8988T (cell line): ENCODE data around the gene CCM2.

ENCODE experiments used
- DNase-seq: peaks from one replicate; pipeline ENCODE4 v3.0.0; 2011

Gene CCM2

DNA sequence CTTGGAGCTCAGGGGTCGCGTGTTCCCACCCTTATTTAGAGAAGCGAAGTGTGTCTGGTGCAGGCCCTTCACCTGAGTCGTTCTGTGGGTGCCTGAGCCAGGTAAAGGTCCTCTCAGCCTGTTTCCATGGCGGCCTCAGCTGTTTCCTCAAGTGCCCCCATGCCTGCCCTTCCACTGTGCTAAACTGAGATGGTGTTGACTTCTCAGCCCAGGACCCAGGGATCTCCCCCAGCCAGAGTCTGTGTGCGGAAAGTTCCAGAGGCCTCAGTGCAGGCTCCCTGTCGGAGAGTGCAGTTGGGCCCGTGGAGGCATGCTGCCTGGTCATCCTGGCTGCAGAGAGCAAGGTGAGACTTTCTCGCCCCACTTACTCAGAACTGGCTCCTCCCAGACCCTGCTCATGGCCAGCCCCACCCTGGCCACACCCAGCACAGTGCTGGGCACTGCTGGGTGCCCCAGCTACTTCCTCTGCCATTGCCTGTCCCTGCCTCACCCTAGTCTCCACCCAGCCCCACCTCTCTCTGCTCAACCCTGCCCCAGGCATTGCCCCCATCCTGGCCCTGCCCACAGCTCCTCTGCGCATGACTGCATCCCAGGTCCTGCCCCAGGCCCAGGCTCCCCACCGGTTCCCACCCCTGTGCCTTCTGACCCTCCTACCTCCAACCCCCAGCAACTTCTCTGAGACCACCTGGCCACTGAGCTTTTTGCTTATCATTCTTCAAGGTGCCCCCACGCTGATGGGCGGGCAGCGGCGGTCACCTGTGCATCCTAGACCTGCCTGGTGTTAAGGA lies 68.4 kb downstream of the CCM2 start:
- no peak for DNase-seq

DNA sequence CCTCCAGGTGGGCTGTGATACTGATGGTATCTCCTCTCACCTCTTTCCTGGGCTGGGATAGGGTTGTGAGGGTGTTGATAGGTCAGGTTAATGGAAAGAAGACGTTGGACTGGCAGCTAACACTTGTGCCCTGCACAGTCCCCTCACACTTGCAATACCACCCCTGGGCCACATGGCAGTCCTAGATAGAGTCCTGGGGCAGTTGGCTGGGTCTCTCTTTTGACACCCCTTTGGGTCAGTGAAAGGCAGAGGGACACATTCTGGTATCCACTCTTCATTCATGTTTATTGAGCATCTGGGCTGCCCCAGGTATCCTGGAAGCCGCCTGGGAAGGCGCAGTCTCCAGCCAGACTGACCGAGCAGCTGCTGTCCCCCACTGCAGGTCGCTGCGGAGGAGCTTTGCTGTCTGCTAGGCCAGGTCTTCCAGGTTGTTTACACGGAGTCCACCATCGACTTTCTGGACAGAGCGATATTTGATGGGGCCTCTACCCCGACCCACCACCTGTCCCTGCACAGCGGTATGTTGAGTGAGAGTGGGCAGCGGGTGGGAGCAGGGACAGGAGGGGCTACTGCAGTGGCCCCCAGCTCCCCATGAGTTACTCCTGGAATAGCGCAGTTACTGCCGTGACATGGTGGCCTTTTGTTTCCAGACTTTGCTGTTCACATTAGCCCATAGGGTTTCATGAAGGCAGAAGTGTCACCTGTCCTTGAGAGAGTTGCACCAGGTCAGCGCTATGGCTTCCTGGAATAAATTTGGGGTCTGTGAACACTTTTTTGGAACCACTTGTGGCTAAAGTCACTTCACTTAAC lies 69.6 kb downstream of the CCM2 start:
- no peak for DNase-seq

- DNase-seq, result no peak
Measured at GRCh38 chr7:45070254-45070642, 70.2 kb downstream of the CCM2 start.

- no peak for DNase-seq
Measured at GRCh38 chr7:45071528-45071927, 71.5 kb downstream of the CCM2 start.

DNA sequence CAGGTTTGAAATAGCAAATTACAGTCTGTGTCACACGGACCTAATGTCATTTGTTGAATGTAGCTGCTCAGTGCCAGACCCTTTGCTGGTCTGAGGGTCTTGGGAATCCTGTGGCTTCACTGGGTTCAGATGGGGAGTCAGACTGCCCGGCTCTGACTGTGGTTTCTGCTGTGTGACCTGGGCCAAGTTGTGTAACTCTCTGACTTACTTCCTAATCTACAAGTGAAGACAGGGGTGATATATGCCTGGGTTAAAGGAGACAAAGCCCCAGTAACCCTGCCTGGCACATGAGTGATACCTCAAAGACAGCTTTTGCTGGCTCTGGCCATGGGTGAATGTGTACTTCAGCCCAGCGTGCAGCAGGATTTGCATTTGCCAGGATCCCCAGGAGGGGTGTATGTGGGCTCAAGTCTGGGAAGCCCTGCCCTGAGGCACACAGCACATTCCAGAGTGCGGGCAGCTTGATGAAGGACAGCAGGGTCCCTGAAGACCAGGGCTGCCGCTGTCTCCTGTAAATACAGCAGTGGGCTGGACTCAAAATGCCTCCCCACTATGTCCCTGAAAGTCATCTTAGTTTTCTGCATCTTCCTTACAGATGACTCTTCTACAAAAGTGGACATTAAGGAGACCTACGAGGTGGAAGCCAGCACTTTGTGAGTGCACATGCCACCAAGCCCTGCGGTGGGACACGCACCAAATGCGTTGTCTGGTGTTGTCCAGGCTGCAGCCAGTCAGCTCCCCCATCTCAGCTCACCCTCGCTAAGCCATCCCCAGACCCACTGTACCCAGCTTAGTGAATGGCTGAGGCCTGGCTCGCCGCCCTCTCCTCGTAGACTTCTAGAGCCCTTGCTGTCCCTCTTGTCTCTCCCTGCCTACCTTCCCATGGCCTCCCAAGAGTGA lies 72.4 kb downstream of the CCM2 start:
- DNase-seq, result no peak

DNA sequence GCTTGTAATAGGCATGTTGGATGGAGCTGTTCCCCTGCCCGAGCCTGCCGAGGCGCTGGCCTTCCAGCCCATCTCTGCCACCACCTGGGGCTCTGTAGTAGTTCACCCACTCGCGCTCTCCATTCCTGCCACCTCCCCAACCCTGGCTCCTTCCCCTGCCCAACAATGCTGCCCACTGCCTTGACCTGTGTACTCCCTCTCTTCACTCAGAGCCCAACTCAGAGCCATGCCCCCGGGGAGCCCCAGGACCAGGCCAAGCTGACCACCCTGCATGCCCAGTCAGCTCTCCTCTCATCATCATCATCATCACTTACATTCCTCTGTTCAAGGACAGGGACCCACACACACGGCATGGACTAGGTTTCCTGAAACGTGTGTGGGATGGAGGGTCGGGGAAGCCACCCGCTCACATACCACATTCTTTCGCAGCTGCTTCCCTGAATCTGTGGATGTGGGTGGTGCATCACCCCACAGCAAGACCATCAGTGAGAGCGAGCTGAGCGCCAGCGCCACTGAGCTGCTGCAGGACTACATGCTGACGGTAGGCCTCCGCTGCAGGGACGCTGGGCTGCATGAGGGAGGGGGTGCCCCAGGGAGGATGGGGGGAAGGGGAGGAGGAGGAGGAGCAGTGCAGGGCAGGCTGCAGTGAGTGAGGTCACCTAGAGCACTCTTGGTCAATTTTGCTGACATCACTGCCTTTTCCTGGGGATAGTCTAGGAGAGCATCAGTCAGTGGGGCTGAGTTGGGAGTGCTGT lies 73.2 kb downstream of the CCM2 start:
- DNase-seq, result no peak

GRCh38 chr7:45073786-45074527 lies 74.0 kb downstream of the CCM2 start:
- DNase-seq, result no peak

DNA sequence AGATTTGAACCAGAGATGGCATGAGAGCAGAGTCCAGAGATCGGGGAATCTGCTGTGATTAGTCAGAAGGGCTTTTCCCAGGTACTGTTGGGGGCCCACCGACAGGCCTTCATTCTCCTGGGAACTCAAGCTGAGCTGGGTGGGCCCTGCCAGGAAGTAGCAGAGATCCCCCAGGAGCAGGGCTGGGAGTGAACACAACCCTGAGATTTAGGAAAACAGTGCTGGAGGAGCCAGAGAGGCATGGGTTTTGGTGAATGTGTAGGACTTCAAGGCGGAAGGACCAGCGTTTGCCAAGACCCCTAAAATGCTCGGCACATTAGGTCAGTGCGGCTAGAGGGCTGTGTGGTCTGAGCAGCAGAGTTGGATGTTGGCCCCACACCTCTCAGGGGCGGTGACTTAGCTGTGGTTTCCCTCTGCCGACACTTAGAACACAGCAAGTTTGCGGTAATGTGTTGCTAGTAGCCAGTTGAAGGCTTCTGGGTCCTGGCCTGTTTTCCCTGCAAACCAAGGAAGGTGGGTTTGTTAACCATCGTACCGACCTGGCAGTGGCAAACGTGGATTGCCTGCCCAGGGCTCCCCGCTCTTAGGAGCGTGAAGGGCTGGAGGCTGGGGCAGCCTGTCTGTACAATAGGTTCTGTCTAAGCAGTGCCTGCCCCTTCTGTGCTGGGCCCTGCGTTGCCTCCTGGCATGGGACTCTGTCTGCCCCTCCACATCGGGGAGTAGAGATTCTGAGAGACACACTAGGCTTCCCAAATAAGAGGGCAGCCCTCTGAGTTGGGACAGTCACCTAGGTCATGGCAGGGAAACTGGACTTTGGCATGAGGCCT lies 74.7 kb downstream of the CCM2 start:
- DNase-seq, result no peak

- no peak for DNase-seq
Measured at GRCh38 chr7:45075355-45075644, 75.3 kb downstream of the CCM2 start.

- DNase-seq, result no peak
Measured at GRCh38 chr7:45075871-45076796, 76.1 kb downstream of the CCM2 start.

GRCh38 chr7:45076946-45077345 lies 76.9 kb downstream of the CCM2 start:
- DNase-seq, result no peak

- no peak for DNase-seq
Measured at GRCh38 chr7:45077579-45077978, 77.6 kb downstream of the CCM2 start.

- DNase-seq, result no peak
Measured at GRCh38 chr7:45078125-45078681, 78.2 kb downstream of the CCM2 start.

DNA sequence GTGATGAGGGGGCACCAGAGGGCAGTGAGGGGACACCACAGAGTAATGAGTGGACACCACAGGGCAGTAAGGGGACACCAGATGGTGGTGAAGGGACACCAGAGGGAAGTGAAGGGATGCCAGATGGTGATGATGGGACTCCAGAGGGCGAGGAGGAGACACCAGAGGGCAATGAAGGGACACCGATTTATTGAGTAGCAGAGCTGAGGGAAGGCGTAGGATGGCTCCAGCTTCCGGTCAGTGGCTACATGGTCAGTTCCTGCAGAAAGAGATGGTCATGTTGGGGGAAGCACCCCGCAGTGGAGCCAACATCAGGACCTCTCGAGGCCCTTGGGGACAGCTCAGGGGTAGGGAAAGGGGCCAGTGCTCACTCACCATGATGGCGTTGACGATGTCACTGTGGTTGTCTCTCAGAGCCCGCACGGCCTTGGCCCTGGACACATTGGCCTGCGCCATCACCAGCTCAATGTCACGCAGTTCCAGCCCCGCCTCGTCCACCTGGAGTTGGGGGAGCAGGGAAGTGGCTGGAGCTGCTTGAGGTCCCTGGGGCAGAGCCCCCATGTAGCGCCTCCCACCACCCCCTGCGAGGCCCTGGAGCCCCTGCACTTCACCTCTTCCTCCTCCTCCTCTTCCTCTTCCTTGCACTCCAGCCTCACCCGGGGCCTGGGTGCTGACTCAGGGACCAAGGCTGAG lies 80.4 kb downstream of the CCM2 start:
- no peak for DNase-seq

DNA sequence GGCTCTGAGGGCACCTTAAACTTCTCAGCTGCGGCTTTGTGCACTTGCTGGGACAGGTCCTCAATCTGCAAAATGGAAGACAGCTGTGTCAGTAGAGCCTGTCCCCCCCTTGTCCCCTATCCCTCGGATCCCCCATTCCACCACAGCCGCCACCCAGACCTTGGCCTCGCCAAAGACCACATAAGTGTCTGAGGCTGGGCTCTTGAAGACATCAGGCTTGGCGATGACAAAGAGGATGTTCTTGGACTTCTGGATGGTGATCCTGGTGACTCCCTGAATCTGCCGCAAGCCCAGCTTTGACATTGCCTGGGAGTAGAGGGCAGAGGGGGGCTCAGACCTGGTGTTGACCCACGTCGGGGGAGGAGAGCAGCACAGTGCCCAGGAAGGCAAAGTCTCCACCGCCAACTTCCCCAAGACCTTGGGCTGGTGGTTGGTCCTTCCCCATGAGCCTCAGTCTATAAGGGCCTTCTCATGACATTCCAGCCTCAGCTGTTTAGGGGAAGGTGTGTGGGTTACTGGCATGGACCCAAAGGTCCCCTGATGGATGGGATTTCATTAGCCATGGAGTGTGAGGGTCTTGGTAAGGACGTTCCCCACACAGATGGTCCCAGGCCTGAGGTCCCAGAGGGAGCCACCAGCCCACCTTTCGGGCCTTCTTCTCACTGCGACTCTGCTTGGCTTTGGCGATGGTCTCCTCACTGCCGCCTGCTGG lies 81.1 kb downstream of the CCM2 start:
- DNase-seq, result no peak

DNA sequence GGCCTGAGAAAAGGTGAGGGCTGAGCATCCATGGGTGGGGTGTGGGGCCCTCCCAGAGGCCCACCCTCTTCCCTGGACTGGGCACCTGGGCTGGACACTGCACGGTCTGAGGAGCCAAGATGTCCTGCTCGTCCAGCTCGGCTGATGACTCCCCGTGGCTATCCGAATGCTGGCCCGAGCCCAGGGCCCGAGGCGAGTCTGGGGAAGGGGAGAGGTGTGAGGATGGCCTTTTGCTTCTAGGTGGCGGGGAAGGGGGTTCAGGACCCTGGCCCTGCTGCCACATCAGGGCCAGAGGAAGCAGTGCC lies 81.6 kb downstream of the CCM2 start:
- no peak for DNase-seq

DNA sequence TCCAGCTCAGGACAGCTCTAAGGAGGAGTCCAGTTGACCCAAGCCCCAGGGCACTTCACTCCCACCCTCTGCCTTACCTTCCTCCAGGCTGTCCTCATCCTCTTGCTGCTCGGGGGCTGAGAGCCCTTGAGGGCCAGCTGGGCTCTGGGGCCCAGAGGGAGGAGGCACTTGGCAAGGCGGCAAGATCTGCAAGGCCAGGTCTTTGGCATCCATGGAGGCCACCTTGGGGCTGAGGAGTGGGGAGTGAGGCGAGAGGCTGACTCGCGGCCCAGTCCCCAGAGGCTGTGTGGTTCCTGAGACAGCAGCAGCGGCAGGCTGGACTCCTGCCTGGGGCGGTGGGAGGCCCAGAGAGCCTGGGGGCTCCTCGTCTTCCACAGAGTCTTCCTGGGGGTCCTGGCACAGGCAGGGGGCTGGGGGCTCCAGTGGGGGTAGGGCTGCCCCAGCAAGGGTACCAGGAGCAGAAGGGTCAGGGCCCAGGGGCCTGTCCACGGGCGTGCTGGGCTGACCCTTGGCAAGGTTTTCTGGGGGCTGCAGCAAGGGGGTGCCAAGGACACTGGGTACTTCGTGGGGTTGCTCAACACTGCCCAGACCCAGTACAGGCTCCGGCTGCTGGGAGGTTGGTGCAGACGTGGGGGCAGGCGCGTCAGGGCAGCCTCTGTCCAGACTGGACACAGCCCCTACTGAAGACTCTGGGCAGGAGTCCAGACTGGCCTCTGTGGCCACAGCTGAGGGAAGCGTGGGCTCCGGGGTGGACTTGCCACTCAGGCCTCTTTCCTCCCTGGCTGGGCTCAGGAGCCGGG lies 82.2 kb downstream of the CCM2 start:
- DNase-seq, result no peak
